Loucy (cell line): ENCODE measurements around the gene UBE3C.

Experiments
- H2AFZ ChIP-seq: fragments of 200-600 bp; sonication (generic); 2 replicates; pipeline ENCODE4 v1.6.0; 2016; ENCODE audit warnings: antibody characterized with exemption, mild to moderate bottlenecking, low read length, moderate library complexity
- H3F3A ChIP-seq: fragments of 200-600 bp; 2 replicates; pipeline ENCODE4 v1.6.0; 2016; ENCODE audit warnings: antibody characterized with exemption, low read depth, mild to moderate bottlenecking
- H3K27me3 ChIP-seq: fragments of 200-600 bp; sonication (generic); 2 replicates; pipeline ENCODE4 v1.6.1; 2014; ENCODE audit warnings: low read length, mild to moderate bottlenecking; ENCODE audit not compliant: insufficient read depth, poor library complexity, severe bottlenecking
- H3K36me3 ChIP-seq: fragments of 200-600 bp; sonication (generic); 2 replicates; pipeline ENCODE4 v1.6.1; 2016; ENCODE audit warnings: low read length; ENCODE audit not compliant: insufficient read depth
- H3K4me1 ChIP-seq: fragments of 200-600 bp; sonication (generic); 2 replicates; pipeline ENCODE4 v1.5.1; 2014; ENCODE audit warnings: low read length, mild to moderate bottlenecking; ENCODE audit not compliant: insufficient read depth, poor library complexity, severe bottlenecking
- H3K4me2 ChIP-seq: fragments of 200-600 bp; sonication (generic); 2 replicates; pipeline ENCODE4 v1.6.0; 2014; ENCODE audit warnings: antibody characterized with exemption, low read length, low read depth, mild to moderate bottlenecking; ENCODE audit not compliant: poor library complexity, severe bottlenecking
- H3K4me3 ChIP-seq: fragments of 200-600 bp; sonication (generic); 2 replicates; pipeline ENCODE4 v1.5.1; 2014; ENCODE audit warnings: low read length, mild to moderate bottlenecking, mixed read lengths; ENCODE audit not compliant: poor library complexity, severe bottlenecking
- H3K79me2 ChIP-seq: fragments of 200-600 bp; sonication (generic); 2 replicates; pipeline ENCODE4 v1.6.1; 2014; ENCODE audit warnings: low read length; ENCODE audit not compliant: insufficient read depth
- H3K9ac ChIP-seq: fragments of 200-600 bp; sonication (generic); 2 replicates; pipeline ENCODE4 v1.6.0; 2014; ENCODE audit warnings: mild to moderate bottlenecking, low read depth, low read length, moderate library complexity; ENCODE audit not compliant: poor library complexity, severe bottlenecking
- H3K9me2 ChIP-seq: fragments of 200-600 bp; sonication (generic); replicated peaks from 2 replicates; pipeline ENCODE4 v1.6.1; 2016; ENCODE audit warnings: low read depth, low read length, mixed read lengths
- H3K9me3 ChIP-seq: fragments of 200-600 bp; sonication (generic); 2 replicates; pipeline ENCODE4 v1.6.1; 2014; ENCODE audit warnings: mild to moderate bottlenecking, antibody characterized with exemption, low read length, low read depth; ENCODE audit not compliant: insufficient read depth
- H4K20me1 ChIP-seq: fragments of 200-600 bp; sonication (generic); 2 replicates; pipeline ENCODE4 v1.6.0; 2014; ENCODE audit warnings: antibody characterized with exemption, low read length, mild to moderate bottlenecking; ENCODE audit not compliant: insufficient read depth, poor library complexity, severe bottlenecking
- EZH2phosphoT487 ChIP-seq: fragments of 200-600 bp; IDR thresholded peaks from 2 replicates; pipeline ENCODE4 v1.6.1; 2018; ENCODE audit warnings: antibody characterized with exemption, mild to moderate bottlenecking, moderate library complexity, borderline replicate concordance
- TF ChIP-seq, protein P1 (sequence below): fragments of 200-600 bp; sonication (generic); conservative IDR thresholded peaks from 2 replicates; pipeline ENCODE4 v1.5.1; 2014; ENCODE audit warnings: mild to moderate bottlenecking, antibody characterized with exemption, low read length

The UBE3C gene

GRCh38 chr7:157271315-157271990 lies 132.7 kb downstream of the UBE3C start:
- Histone ChIP-seq H3K79me2 (no peaks in the 10 kb centered on the region), H3K9me2 (no peaks in the 10 kb centered on the region), H3K9ac (no peak overlapping the region), H2AFZ (no peak overlapping the region), H3K9me3 (no peaks in the 10 kb centered on the region), H4K20me1 (no peaks in the 10 kb centered on the region), H3K4me1 (peaks cover 6% of the 10 kb centered on the region), H3K27me3 (no peaks in the 10 kb centered on the region), H3F3A (no peaks in the 10 kb centered on the region), H3K4me3 (no peak overlapping the region), H3K36me3 (peaks cover 31% of the 10 kb centered on the region; the same call in 1 of the 2 replicates), H3K4me2 (no peak overlapping the region)
- TF ChIP-seq, protein P1, sequence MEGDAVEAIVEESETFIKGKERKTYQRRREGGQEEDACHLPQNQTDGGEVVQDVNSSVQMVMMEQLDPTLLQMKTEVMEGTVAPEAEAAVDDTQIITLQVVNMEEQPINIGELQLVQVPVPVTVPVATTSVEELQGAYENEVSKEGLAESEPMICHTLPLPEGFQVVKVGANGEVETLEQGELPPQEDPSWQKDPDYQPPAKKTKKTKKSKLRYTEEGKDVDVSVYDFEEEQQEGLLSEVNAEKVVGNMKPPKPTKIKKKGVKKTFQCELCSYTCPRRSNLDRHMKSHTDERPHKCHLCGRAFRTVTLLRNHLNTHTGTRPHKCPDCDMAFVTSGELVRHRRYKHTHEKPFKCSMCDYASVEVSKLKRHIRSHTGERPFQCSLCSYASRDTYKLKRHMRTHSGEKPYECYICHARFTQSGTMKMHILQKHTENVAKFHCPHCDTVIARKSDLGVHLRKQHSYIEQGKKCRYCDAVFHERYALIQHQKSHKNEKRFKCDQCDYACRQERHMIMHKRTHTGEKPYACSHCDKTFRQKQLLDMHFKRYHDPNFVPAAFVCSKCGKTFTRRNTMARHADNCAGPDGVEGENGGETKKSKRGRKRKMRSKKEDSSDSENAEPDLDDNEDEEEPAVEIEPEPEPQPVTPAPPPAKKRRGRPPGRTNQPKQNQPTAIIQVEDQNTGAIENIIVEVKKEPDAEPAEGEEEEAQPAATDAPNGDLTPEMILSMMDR = no peak
- no peak for TF ChIP-seq EZH2phosphoT487

- no peaks in the 10 kb centered on the region for H3K79me2 ChIP-seq
- peaks cover 31% of the 10 kb centered on the region; the same call in 1 of the 2 replicates for H3K36me3 ChIP-seq
- H3K4me1 ChIP-seq = peaks cover 11% of the 10 kb centered on the region
- no peak overlapping the region for H3K9ac ChIP-seq
- no peaks in the 10 kb centered on the region for H3K9me3 ChIP-seq
- H3F3A ChIP-seq = no peaks in the 10 kb centered on the region
- H2AFZ ChIP-seq = no peak overlapping the region
- no peaks in the 10 kb centered on the region for H3K9me2 ChIP-seq
- H4K20me1 ChIP-seq = no peaks in the 10 kb centered on the region
- no peak overlapping the region for H3K4me3 ChIP-seq
- no peak overlapping the region for H3K4me2 ChIP-seq
- H3K27me3 ChIP-seq = no peaks in the 10 kb centered on the region
- TF ChIP-seq, protein P1 = no peak
- TF ChIP-seq EZH2phosphoT487 = no peak
Observed at GRCh38 chr7:157271991-157272324, 133.2 kb downstream of the UBE3C start.

- TF ChIP-seq, protein P1 = no peak
- TF ChIP-seq EZH2phosphoT487 = no peak
- Histone ChIP-seq H3K4me2 (no peak overlapping the region), H4K20me1 (no peaks in the 10 kb centered on the region), H3F3A (no peaks in the 10 kb centered on the region), H3K79me2 (no peaks in the 10 kb centered on the region), H3K9ac (no peak overlapping the region), H3K4me3 (no peak overlapping the region), H3K4me1 (peaks cover 17% of the 10 kb centered on the region), H3K9me2 (no peaks in the 10 kb centered on the region), H3K36me3 (peaks cover 28% of the 10 kb centered on the region; the same call in 1 of the 2 replicates), H3K27me3 (no peaks in the 10 kb centered on the region), H2AFZ (no peak overlapping the region), H3K9me3 (no peaks in the 10 kb centered on the region)
Observed at GRCh38 chr7:157272351-157273207, 133.9 kb downstream of the UBE3C start.
